ENCODE data around the gene NAALADL2.

DNA sequence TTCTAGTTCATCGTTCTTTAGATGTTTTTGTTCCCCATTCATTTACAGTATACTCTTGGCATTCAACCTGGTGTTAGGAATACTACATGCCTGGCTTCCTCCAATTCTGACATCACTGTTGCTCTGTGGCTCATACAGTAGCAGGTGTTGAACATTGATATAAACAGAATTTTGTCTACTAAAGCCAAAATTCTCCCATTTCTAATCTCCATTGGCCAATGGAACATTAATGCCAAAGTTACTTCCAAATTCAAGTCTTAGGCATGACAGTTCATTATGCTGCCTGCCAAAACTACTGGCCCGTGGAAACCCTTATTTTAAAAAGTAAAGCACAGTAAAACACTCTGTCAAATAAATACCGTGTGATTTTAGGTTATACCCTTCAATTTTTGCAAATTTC, 368.0 kb downstream of the NAALADL2 start:
- TF ChIP-seq, protein P1, sequence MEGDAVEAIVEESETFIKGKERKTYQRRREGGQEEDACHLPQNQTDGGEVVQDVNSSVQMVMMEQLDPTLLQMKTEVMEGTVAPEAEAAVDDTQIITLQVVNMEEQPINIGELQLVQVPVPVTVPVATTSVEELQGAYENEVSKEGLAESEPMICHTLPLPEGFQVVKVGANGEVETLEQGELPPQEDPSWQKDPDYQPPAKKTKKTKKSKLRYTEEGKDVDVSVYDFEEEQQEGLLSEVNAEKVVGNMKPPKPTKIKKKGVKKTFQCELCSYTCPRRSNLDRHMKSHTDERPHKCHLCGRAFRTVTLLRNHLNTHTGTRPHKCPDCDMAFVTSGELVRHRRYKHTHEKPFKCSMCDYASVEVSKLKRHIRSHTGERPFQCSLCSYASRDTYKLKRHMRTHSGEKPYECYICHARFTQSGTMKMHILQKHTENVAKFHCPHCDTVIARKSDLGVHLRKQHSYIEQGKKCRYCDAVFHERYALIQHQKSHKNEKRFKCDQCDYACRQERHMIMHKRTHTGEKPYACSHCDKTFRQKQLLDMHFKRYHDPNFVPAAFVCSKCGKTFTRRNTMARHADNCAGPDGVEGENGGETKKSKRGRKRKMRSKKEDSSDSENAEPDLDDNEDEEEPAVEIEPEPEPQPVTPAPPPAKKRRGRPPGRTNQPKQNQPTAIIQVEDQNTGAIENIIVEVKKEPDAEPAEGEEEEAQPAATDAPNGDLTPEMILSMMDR (IDR thresholded peaks at IDR 0.05; ENCODE audit: low read length), result no peak
- no peak for TF ChIP-seq EZH2 (IDR thresholded peaks at IDR 0.05; ENCODE audit: borderline replicate concordance, low read length)

Measured in OCI-LY1 (cell line).